Glutamatergic neuron (in vitro differentiated cells): ENCODE results near the gene TTLL9. TPM values are rescaled to one million over a fixed set of nuclear protein-coding genes. Genes with fewer than 3 reads are reported as not detected.

ENCODE experiments used
- DNase-seq: peaks from one replicate; pipeline ENCODE4 v3.0.0; 2022
- H3K27ac Mint-ChIP-seq: one replicate; pipeline ENCODE4 v1.8.0; 2020; ENCODE audit warnings: mild to moderate bottlenecking, mixed read lengths, inconsistent platforms; ENCODE audit not compliant: unreplicated experiment
- H3K27me3 Mint-ChIP-seq: one replicate; pipeline ENCODE4 v1.8.0; 2020; ENCODE audit warnings: mild to moderate bottlenecking, moderate library complexity, mixed read lengths, inconsistent platforms; ENCODE audit not compliant: unreplicated experiment
- H3K36me3 Mint-ChIP-seq: one replicate; pipeline ENCODE4 v1.8.0; 2020; ENCODE audit warnings: mild to moderate bottlenecking, mixed read lengths, inconsistent platforms; ENCODE audit not compliant: unreplicated experiment
- H3K4me1 Mint-ChIP-seq: one replicate; pipeline ENCODE4 v1.8.0; 2020; ENCODE audit warnings: mild to moderate bottlenecking, low read depth, mixed read lengths, inconsistent platforms; ENCODE audit not compliant: unreplicated experiment
- H3K4me3 Mint-ChIP-seq: one replicate; pipeline ENCODE4 v1.8.0; 2020; ENCODE audit warnings: mild to moderate bottlenecking, mixed read lengths, inconsistent platforms; ENCODE audit not compliant: unreplicated experiment
- H3K9me3 Mint-ChIP-seq: one replicate; pipeline ENCODE4 v1.8.0; 2020; ENCODE audit warnings: mild to moderate bottlenecking, moderate library complexity, mixed read lengths, inconsistent platforms; ENCODE audit not compliant: unreplicated experiment
- total RNA-seq: library from RNA; stranded (reverse); fragmentation: NEBNext Ultra II Directional; extraction: Animal tissue kit (Norgen Biotek cat#: 25700); gene quantifications from one replicate; pipeline ENCODE4 v1.2.1, GENCODE V29; 2021; ENCODE audit not compliant: unreplicated experiment
- TF ChIP-seq, protein P1 (sequence below): fragments of 200-600 bp; sonication (generic); IDR thresholded peaks from one replicate; pipeline ENCODE4 v1.5.0; 2021; ENCODE audit not compliant: partially characterized antibody, unreplicated experiment

The TTLL9 gene
- total RNA-seq, 1 donor from 2014 or later = 1.5 TPM

DNA sequence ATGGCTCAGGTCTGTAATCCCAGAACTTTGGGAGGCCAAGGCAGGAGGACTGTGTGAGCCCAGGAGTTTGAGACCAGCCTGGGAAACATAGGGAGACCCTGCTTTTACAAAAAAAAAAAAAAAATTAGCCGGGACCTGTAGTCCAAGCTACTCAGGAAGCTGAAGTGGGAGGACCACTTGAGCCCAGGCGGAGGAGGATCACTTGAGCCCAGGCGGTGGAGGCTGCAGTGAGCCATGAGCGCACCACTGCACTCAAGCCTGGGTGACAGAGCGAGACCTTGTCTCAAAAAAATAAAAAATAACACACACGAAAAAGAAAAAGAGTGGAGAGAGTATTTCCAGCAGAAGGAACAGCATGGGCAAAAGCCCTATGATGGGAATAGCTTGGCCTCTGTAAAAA lies 2.0 kb downstream of the TTLL9 start:
- H3K4me3 Mint-ChIP-seq = no peak overlapping the region
- peaks cover 2% of the 10 kb centered on the region for H3K4me1 Mint-ChIP-seq
- peak; percentile 15 for DNase-seq
- H3K27me3 Mint-ChIP-seq = peaks cover 25% of the 10 kb centered on the region
- H3K36me3 Mint-ChIP-seq = peaks cover 4% of the 10 kb centered on the region
- peaks cover 6% of the 10 kb centered on the region for H3K9me3 Mint-ChIP-seq
- TF ChIP-seq, protein P1, sequence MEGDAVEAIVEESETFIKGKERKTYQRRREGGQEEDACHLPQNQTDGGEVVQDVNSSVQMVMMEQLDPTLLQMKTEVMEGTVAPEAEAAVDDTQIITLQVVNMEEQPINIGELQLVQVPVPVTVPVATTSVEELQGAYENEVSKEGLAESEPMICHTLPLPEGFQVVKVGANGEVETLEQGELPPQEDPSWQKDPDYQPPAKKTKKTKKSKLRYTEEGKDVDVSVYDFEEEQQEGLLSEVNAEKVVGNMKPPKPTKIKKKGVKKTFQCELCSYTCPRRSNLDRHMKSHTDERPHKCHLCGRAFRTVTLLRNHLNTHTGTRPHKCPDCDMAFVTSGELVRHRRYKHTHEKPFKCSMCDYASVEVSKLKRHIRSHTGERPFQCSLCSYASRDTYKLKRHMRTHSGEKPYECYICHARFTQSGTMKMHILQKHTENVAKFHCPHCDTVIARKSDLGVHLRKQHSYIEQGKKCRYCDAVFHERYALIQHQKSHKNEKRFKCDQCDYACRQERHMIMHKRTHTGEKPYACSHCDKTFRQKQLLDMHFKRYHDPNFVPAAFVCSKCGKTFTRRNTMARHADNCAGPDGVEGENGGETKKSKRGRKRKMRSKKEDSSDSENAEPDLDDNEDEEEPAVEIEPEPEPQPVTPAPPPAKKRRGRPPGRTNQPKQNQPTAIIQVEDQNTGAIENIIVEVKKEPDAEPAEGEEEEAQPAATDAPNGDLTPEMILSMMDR = no peak
- no peak overlapping the region for H3K27ac Mint-ChIP-seq

DNA sequence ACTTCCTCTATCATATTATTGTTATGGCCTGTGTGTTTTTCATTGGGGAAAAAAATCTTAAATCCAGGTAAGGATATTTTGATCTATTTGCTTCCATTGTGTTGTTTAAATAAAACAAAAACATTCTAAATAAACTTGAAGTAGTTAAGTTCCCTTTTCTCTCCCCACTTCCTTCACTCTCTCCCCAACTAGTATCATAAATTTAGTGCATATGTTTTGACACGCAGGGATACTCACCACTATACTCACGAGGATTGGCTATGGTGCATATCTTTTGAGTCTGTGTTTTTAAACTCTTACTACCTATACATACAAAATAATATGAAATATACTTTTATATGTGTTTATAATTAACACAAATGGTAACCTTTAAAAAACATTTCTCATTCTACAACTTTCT lies 5.2 kb downstream of the TTLL9 start:
- Mint-ChIP-seq H3K27me3 (peaks cover 20% of the 10 kb centered on the region), H3K36me3 (no peaks in the 10 kb centered on the region), H3K4me1 (no peaks in the 10 kb centered on the region), H3K4me3 (no peak overlapping the region), H3K9me3 (peaks cover 1% of the 10 kb centered on the region), H3K27ac (no peak overlapping the region)
- TF ChIP-seq, protein P1 = no peak
- no peak for DNase-seq

DNA sequence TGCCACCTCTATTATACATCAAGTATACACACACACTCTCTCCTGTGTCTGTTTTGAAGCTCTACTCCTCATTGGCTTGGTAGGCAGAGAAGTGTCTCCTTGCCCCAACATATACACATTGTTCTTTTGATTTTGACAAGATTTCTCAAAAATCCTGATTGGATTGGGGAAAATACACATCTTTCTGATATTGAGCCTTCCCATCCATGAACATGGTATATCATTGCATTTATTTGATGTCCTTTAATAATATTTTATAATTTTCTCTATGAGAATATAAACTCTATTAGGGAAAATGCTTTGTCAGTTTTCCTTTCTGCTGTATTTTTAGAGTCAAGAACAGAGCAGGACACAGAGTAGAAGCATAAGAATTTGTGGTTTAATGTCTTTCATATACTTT lies 7.2 kb downstream of the TTLL9 start:
- Mint-ChIP-seq H3K27me3 (peaks cover 11% of the 10 kb centered on the region), H3K27ac (no peak overlapping the region), H3K4me1 (no peaks in the 10 kb centered on the region), H3K36me3 (no peaks in the 10 kb centered on the region), H3K9me3 (peaks cover 3% of the 10 kb centered on the region), H3K4me3 (no peak overlapping the region)
- TF ChIP-seq, protein P1 = no peak
- DNase-seq = no peak

DNA sequence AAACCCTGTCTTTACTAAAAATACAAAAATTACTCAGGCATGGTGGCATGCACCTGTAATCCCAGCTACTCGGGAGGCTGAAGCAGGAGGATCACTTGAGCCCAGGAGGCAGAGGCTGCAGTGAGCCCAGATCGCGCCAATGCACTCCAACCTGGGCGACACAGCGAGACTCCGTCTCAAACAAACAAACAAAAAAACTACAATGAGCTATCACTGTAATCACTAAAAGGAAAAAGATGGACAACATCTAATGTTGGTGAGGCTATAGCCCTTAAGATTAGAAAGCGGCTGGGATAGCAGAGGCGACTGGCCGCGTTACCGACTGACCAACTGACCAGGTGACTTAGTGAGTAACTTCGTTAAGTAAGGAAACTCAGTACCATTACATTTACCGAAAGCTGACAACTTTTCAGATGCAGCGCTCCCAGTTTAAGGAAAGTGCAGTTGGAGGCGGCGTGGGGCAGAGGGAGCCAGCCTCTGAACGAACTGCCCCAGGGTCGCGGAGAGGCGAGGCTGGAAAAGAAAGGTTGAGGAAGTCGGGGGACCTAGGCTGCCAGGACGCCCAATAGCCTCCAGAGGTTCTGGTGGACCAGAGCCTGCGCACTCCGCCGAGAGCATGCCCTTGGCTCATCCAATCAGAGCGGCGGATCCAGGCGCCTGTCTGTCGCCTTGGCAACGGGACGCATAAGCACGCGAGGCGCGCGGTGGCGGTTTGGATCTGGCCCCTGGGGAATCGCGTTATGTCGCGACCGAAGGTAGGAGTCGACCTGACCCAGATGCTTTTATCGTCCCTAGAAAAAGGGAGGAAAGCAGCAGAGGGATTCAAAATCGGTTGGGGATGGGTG lies 8.9 kb downstream of the TTLL9 start:
- H3K4me1 Mint-ChIP-seq = no peaks in the 10 kb centered on the region
- H3K4me3 Mint-ChIP-seq = peak overlapping the region; percentile 94
- TF ChIP-seq, protein P1 = no peak
- peaks cover 8% of the 10 kb centered on the region for H3K27me3 Mint-ChIP-seq
- H3K36me3 Mint-ChIP-seq = no peaks in the 10 kb centered on the region
- DNase-seq = peak; percentile 99
- no peak overlapping the region for H3K27ac Mint-ChIP-seq
- H3K9me3 Mint-ChIP-seq = peaks cover 3% of the 10 kb centered on the region

DNA sequence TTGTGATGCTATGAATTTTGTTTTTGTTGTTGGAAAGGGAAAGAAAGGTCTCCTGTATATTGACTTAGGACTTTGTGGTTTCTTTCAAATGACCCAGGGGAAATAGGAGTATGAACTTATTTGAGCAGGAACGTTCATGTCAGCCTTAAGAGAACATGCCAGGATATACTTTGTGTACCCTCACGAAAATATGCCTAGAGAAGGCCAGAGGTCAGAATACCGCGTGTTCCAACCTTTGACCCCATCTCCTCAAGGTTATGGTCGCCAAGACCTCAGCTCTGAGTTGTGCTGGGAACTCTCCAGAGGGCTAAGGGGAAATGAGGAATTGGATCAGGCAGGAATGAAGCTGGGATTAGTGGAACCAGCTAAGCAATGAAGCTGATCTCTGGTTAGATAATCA lies 11.5 kb downstream of the TTLL9 start:
- H3K36me3 Mint-ChIP-seq = no peaks in the 10 kb centered on the region
- H3K4me1 Mint-ChIP-seq = no peaks in the 10 kb centered on the region
- no peak for DNase-seq
- H3K27me3 Mint-ChIP-seq = peaks cover 11% of the 10 kb centered on the region
- TF ChIP-seq, protein P1 = no peak
- H3K9me3 Mint-ChIP-seq = peaks cover 3% of the 10 kb centered on the region
- H3K4me3 Mint-ChIP-seq = no peak overlapping the region
- no peak overlapping the region for H3K27ac Mint-ChIP-seq
